Measurements from ENCODE around the gene COL6A3.

COL6A3 gene

DNA sequence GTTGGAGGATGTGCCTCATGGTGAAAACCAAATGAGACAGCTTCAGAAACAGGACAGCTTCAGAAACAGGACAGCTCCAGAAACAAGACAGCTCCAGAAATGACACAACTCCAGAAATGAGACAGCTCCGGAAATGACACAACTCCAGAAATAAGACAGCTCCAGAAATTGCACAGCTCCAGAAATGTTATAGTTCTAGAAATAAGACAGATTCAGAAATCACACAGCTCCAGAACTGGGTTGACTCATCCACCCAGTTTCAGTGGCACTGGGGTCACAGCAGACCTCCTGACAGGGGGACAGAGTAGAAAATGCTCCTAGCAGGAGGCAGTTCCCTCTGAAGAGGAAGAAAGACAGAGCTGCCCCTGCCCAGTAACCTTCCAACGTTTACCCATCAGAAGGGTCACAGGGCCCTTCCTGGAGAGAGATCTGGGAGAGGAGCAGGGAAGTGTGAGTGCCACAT, 26.9 kb upstream of the COL6A3 start:
- DNase-seq (ENCODE audit: low spot score): no peak

DNA sequence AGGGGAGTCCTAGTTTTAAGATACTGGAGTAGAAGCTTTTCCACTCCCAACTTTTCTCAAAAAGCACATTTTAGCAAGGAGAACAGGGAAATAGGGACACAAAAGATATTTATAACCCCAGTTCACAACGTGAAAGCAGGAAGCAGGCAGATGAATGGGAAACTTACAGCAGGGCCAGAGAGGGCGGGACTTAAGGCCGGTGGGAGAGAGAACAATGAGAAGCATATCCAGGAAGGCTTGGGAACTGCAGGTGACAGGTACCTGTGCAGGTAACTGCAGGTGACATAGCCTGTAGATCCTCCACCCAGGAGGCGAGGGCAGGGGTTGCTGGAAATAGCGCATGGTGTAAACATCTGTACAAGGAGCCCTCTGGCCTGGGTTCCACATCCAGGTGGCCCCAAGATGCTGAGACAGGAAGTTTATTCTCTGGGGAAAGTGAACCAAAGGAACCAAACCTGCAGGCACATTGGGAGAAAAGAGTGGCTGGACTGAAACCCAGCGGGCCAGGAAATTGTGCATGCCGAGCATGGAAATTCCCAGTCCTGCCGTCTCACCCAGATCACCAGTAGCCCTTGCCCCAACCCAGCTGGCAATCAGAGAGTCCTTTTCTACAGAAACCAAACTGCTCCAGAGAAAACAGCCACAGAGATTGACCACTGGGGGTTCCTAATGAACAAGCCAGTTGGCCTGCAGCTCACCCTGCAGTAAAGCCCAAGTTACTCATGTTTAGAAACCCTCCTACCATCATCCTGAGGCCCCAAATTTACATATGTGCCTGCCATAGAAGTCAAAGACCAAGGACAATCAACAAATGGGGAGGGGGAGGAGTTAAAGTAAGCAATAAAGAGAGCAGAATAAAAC, 24.3 kb upstream of the COL6A3 start:
- no peak for DNase-seq (ENCODE audit: low spot score)

GRCh38 chr2:237437566-237437965, 23.6 kb upstream of the COL6A3 start:
- no peak for DNase-seq (ENCODE audit: low spot score)

GRCh38 chr2:237435844-237436587, 22.1 kb upstream of the COL6A3 start:
- DNase-seq (ENCODE audit: low spot score): no peak

- no peak for DNase-seq (ENCODE audit: low spot score)
These were observed 20.9 kb upstream of the COL6A3 start for GRCh38 chr2:237434866-237435311.

- no peak for DNase-seq (ENCODE audit: low spot score)
These were observed 20.1 kb upstream of the COL6A3 start for GRCh38 chr2:237433920-237434676.

DNA sequence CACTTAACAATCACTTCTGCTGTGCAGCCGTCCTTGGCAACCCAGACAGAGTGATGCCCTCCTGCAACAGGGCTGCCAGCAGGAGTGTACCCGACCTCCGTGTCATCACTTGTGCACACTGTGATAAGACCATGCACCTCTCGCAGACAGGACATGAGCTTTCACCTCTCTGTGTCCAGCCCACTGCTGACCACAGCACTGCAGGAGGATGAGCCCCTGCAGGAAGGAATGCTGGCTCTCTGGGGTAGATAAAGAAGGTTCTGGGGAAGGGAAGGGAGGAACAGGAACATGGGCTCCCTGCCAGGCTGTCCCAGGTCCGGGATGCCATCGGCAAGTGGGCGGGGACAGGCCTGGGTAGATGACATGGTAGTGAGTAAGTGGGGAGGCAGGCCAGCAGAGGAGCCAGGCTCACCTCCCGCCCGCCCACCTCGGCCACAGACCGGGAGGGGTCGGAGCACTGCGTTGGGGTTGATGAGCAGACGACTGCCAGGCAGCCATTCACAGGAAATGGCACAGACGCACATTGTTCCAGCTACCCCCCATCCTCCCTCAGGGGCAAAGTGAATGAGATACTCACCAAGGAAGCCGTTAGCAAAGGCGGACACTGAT, 18.6 kb upstream of the COL6A3 start:
- no peak for DNase-seq (ENCODE audit: low spot score)

DNA sequence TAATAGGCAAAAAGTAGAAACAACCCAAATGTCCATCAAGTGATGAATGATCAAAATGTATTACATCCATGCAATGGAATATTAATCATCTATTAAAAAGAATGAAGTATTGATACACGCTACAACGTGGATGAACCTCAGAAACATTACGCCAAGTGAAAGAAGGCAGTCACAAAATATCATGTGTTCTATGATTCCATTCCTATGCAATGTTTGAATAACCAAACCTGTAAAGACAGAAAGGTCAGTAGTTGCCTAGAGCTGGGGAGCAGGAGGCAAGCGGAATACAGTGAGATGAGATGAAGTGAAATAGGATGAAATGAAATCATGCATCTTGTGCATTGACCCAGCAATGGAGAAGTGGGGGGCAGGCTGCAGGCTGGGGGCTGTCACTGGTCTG, 17.9 kb upstream of the COL6A3 start:
- no peak for DNase-seq (ENCODE audit: low spot score)

DNA sequence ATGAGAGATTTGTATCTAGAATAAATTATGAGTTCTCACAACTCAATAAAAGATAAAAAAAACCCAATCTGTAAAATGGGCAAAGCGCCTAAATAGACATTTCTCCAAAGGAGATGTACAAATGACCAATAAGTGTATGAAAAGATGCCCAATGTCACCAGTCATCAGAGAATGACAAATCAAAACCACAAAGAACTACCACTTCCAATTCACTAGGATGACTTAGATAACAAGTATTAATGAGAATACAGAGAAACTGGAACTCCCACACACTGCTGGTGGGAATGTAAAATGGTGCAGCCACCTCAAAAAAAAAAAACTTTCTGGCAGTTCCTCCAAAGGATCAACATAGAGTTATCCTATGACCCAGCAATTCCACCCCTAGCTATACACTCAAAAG, 17.4 kb upstream of the COL6A3 start:
- no peak for DNase-seq (ENCODE audit: low spot score)

- no peak for DNase-seq (ENCODE audit: low spot score)
These were observed 16.9 kb upstream of the COL6A3 start for GRCh38 chr2:237430861-237431260.

- no peak for DNase-seq (ENCODE audit: low spot score)
These were observed 15.8 kb upstream of the COL6A3 start for GRCh38 chr2:237429753-237430152.

DNA sequence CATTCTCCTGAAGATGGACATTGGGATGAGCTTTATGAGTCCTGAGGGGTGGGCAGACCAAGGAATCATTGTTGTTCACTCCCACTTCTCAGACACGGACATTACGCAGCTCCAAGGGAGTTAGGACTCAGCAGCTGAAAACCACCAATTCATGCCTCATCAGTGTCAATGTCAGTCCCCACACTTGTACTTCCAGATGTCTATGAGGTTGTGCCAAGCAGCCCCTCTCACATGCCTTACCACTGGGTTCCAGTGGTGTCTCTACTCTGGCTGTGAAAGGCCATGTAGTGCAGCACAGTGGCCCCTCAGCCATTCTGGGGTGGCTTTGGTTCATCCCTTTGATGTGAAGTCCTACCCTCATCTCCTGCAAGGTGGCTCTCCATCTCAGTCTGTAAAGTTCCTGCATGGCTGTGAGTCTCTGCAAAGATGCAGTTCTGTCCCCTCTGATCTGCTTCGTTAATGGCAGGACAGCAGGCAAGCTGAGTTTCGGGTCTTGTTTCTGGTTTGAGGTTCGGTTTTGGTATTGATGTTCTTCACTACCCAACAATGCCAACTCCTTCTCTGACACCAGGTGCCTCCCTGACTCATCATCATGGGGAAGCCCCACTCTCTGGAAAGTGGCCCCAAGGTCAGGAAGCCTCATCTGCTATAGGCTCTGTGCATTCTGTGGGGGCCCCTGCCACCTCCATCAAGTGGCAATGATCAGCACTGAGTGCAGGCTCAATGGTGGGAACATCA, 14.0 kb upstream of the COL6A3 start:
- DNase-seq (ENCODE audit: low spot score): no peak

GRCh38 chr2:237426517-237426916, 12.6 kb upstream of the COL6A3 start:
- no peak for DNase-seq (ENCODE audit: low spot score)

DNA sequence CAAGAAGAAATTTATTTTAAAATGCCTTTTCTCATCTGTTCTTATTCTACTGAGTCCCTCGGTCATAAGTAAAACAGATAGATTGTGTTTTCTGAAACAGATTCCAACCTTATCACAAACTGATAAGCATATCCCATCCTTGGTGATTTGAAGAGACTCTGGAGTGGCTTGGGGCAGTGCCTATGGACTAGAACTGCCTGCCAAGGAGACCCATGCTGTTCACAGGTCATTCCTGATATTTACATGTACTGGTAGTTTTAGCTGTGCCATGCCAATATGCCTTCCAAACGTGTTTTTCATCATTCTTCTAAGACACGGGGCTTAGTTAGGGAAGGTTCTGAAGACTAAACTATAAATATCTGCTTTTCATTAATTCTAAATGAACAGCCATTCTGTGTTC, 11.4 kb upstream of the COL6A3 start:
- no peak for DNase-seq (ENCODE audit: low spot score)

DNA sequence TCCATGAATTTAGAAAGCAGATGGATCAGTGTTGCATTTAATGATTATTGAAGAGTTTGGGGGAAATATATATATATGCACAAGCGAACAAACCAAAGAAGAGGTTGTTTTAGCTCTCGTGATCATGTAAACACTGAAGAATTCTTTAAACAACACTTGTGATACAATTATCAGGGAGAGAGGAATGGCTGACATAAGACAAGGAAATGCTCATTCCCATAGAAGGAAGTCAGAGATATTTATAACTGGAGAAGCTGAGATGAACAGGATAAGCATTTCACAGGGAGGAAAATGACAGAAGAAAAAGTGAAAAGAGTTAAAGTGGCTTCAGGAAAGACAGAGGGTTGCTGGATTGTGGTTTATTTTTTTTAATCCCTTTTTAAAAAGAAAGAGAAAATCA, 10.6 kb upstream of the COL6A3 start:
- DNase-seq (ENCODE audit: low spot score): no peak

DNA sequence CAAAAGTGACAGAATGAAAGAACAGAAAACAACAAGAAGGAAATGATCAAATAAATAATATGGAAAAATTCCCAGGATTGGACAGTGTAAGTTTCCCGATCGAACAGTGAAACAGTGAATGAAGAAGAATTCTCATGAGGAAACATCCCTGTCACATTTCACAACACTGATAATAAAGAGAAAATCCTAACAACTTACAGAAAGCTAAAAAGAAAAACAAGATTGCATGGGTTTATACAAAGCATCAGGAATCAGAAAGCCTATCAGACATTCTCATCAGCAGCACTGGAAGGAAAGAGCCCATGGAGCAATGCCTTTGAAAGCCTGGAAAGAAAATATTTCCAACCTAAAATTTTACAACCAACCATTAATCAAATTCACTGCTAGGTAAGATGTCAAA, 9.9 kb upstream of the COL6A3 start:
- no peak for DNase-seq (ENCODE audit: low spot score)

DNA sequence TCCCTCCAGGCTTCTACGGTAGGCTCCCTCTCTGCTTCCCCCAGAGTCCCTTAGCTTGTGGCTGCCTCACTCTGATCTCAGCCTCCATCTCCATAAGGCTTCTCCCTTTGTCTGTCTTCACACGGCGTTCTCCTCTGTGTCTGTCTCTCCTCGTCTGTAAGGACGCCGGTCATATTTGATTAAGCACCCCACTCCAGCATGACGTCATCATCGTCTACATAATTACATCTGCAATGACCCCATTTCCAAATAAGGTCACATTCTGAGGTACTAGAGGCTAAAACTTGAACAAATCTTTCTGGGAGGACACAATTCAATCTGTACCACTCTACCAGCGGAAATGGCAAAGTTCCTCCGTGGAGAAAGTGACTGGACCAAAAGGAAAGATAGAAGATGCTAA, 8.3 kb upstream of the COL6A3 start:
- no peak for DNase-seq (ENCODE audit: low spot score)

DNA sequence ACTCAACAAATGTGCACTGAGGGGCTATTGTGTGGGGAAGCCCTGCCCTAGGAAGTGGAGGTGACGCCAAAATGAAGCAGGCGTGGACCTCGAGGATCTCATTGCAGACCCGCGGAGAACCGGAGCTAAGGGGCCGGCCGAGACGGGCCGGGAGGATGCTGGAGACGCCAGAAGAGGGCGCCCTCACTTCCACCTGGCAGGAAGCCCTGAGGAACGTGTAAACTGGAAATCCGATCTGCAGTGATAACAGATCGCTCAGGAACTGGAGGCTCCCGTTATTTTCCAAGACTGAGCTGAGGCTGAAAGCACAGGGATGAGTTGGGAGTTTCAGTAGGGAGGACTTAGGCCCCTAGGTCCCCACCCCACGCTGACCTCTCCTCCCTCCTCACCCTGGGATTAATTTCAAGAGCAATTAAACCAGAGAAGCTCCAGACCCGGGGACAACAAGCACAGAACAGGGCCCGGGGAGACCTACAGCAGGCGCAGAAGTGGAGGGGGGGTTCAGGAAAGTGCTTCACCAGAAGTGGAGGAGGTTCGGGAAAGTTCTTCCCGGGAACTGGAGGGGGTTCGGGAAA, 7.7 kb upstream of the COL6A3 start:
- DNase-seq (ENCODE audit: low spot score): peak; percentile 84

GRCh38 chr2:237418300-237418699, 4.3 kb upstream of the COL6A3 start:
- DNase-seq (ENCODE audit: low spot score): no peak

GRCh38 chr2:237412988-237413776, 782 bp downstream of the COL6A3 start:
- no peak for DNase-seq (ENCODE audit: low spot score)
